ENCODE results near the gene B3GAT3.

The B3GAT3 gene

GRCh38 chr11:62604460-62605120, 17.2 kb downstream of the B3GAT3 start:
- TF ChIP-seq FOXP2 (optimal IDR thresholded peaks at IDR 0.05; ENCODE audit: borderline replicate concordance, extremely low read depth, extremely low read length, insufficient read depth) = no peak
- TF ChIP-seq TAF1 (IDR thresholded peaks at IDR 0.05; ENCODE audit: borderline replicate concordance, insufficient read depth, low read length) = no peak
- no peak for TF ChIP-seq SIN3A (IDR thresholded peaks at IDR 0.05; ENCODE audit: borderline replicate concordance, insufficient read depth, low read length)
- no peak for TF ChIP-seq POLR2AphosphoS5 (IDR thresholded peaks at IDR 0.05; ENCODE audit: low read depth, low read length)
- no peak for TF ChIP-seq REST (IDR thresholded peaks at IDR 0.05; ENCODE audit: insufficient read depth in 1 of 2, low read depth in 2 of 2, low read length in 2 of 2)

GRCh38 chr11:62603776-62604299, 17.9 kb downstream of the B3GAT3 start:
- TF ChIP-seq POLR2AphosphoS5 (IDR thresholded peaks at IDR 0.05; ENCODE audit: low read depth, low read length) (no peak), SIN3A (IDR thresholded peaks at IDR 0.05; ENCODE audit: borderline replicate concordance, insufficient read depth, low read length) (no peak), REST (IDR thresholded peaks at IDR 0.05; ENCODE audit: insufficient read depth in 1 of 2, low read depth in 2 of 2, low read length in 2 of 2) (no peak)

GRCh38 chr11:62603072-62603408, 18.7 kb downstream of the B3GAT3 start:
- no peak for TF ChIP-seq REST (IDR thresholded peaks at IDR 0.05; ENCODE audit: insufficient read depth in 1 of 2, low read depth in 2 of 2, low read length in 2 of 2)
- TF ChIP-seq SIN3A (IDR thresholded peaks at IDR 0.05; ENCODE audit: borderline replicate concordance, insufficient read depth, low read length) = no peak
- no peak for TF ChIP-seq TAF1 (IDR thresholded peaks at IDR 0.05; ENCODE audit: borderline replicate concordance, insufficient read depth, low read length)
- no peak for TF ChIP-seq FOXP2 (optimal IDR thresholded peaks at IDR 0.05; ENCODE audit: borderline replicate concordance, extremely low read depth, extremely low read length, insufficient read depth)
- TF ChIP-seq POLR2AphosphoS5 (IDR thresholded peaks at IDR 0.05; ENCODE audit: low read depth, low read length) = no peak

- TF ChIP-seq POLR2AphosphoS5 (IDR thresholded peaks at IDR 0.05; ENCODE audit: low read depth, low read length) = no peak
- TF ChIP-seq FOXP2 (optimal IDR thresholded peaks at IDR 0.05; ENCODE audit: borderline replicate concordance, extremely low read depth, extremely low read length, insufficient read depth) = no peak
- TF ChIP-seq TAF1 (IDR thresholded peaks at IDR 0.05; ENCODE audit: borderline replicate concordance, insufficient read depth, low read length) = no peak
- no peak for TF ChIP-seq REST (IDR thresholded peaks at IDR 0.05; ENCODE audit: insufficient read depth in 1 of 2, low read depth in 2 of 2, low read length in 2 of 2)
- TF ChIP-seq SIN3A (IDR thresholded peaks at IDR 0.05; ENCODE audit: borderline replicate concordance, insufficient read depth, low read length) = no peak
Measured at GRCh38 chr11:62602141-62603071, 19.4 kb downstream of the B3GAT3 start.
